Testis (tissue), 3 donors: ENCODE results near the gene WIPF3. TPM values are rescaled to one million over a fixed set of nuclear protein-coding genes. Genes with fewer than 3 reads are reported as not detected.

Source experiments
- DNase-seq: peaks from one replicate; pipeline ENCODE4 v3.0.0-alpha.2; 2019
- H3K27ac ChIP-seq, 2 donors: fragments of 200-600 bp; sonication (generic); one replicate each; pipeline ENCODE4 v1.5.1; 2019
- H3K27me3 ChIP-seq: fragments of 200-600 bp; sonication (generic); one replicate; pipeline ENCODE4 v1.5.1; 2019
- H3K36me3 ChIP-seq: fragments of 200-600 bp; sonication (generic); one replicate; pipeline ENCODE4 v1.5.1; 2017; ENCODE audit warnings: low read depth; ENCODE audit errors: missing control alignments
- H3K4me1 ChIP-seq: fragments of 200-600 bp; sonication (generic); one replicate; pipeline ENCODE4 v1.5.1; 2019
- H3K4me3 ChIP-seq, 2 donors: fragments of 200-600 bp; sonication (generic); one replicate each; pipeline ENCODE4 v1.5.1; 2017 to 2019
- H3K9me3 ChIP-seq: fragments of 200-600 bp; sonication (generic); one replicate; pipeline ENCODE4 v1.5.1; 2017
- CTCF ChIP-seq, 3 experiments: fragments of 450-650 bp in 2 of 3; fragments of 200-600 bp in 1 of 3; sonication (generic) in 1 of 3; IDR thresholded peaks; one replicate each; pipeline ENCODE4 v1.5.1; 2016 to 2019; ENCODE audit warnings: antibody characterized with exemption in 3 of 3, mild to moderate bottlenecking in 2 of 3, moderate library complexity in 1 of 3
- POLR2A ChIP-seq: fragments of 450-650 bp; IDR thresholded peaks from one replicate; pipeline ENCODE4 v1.6.1; 2017; ENCODE audit warnings: antibody characterized with exemption, mild to moderate bottlenecking, moderate library complexity
- WGBS, 2 donors: methylation state at CpG; one replicate each; pipeline ENCODE4 v1.1.5; 2018; 5-methylcytosine and 5-hydroxymethylcytosine counted together
- intact Hi-C: fragments of 100-400 bp; cut with DNase I; formaldehyde crosslinking; loops from one replicate; pipeline ENCODE4 v1.15.1; 2023; ENCODE audit warnings: low total_unique reads
- polyA plus RNA-seq: library from polyadenylated mRNA; stranded (reverse); fragments of 350-450 nt; fragmentation: Illumina TruSeq; extraction: RNeasy Lipid Tissue Mini Kit (QIAGEN cat#74804); gene quantifications from one replicate; pipeline ENCODE4 v1.2.3, GENCODE V29; 2014; ENCODE audit warnings: low read depth, low replicate concordance; ENCODE audit not compliant: insufficient read depth
- total RNA-seq, 2 donors: library from RNA; depleted of rRNA; stranded (reverse); fragments of >200 nt; gene quantifications; one replicate each; pipeline ENCODE4 v1.2.3, GENCODE V29; 2016

Gene WIPF3
- total and polyA plus RNA-seq, 3 donors from 2014 or later = 42.7 to 110 (median 80.7) TPM

DNA sequence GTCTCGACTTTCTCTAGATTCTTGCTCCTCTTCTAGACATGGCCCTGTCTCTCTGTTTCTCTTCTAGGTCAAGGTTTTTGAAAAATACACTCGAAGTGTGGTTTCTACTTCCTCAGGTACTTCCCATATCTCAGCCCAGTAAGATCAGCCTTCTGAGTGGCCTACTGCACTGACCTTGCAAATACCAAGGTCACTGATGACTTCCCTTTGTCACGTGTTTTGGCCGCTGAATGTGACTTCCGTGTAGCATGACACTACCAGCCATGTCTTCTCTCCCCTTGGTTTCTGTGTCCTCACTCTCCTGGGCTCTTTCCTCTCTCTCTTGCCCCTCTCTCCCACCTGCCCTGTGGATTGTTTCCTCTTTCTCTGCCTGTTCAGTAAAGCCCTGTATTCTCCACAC lies 7.9 kb upstream of the WIPF3 start:
- H3K4me3 ChIP-seq = no peak overlapping the region
- intact Hi-C loops = no loop called here
- H3K27me3 ChIP-seq = no peaks in the 10 kb centered on the region
- WGBS, 2 donors = 59 to 63% methylated on average over 5 of the region's 5 CpGs
- TF ChIP-seq POLR2A = no peak
- peaks cover 33% of the 10 kb centered on the region for H3K4me1 ChIP-seq
- no peak for DNase-seq
- no peaks in the 10 kb centered on the region for H3K9me3 ChIP-seq
- H3K36me3 ChIP-seq = no peaks in the 10 kb centered on the region
- H3K27ac ChIP-seq = no peak overlapping the region

DNA sequence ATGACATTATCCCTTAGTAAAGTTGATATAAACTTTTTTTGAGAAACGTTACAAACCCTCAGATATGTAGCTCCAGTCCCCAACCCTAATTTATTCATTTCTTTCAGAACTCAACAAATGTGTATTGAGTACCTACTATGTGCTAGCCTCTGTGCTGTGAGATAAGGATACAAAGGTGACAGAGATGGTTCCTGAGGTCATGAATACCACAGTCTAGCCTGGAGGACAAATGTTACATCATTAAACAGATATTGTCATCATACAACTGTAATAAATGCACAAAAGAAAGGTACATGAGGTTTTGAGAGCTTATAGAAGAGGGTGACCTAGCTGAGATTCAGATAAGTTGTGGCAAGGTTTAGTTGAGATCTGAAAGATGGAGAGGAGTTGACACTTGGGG lies 4.4 kb upstream of the WIPF3 start:
- Histone ChIP-seq H3K27ac (no peak overlapping the region), H3K27me3 (no peaks in the 10 kb centered on the region), H3K4me1 (peaks cover 11% of the 10 kb centered on the region), H3K4me3 (no peak overlapping the region), H3K36me3 (no peaks in the 10 kb centered on the region), H3K9me3 (no peaks in the 10 kb centered on the region)
- intact Hi-C loops = no loop called here
- TF ChIP-seq CTCF (IDR thresholded peaks at IDR 0.05) (no peak), POLR2A (no peak)
- no peak for DNase-seq
- WGBS, 2 donors = 89 to 90% methylated on average over 1 of the region's 1 CpG

DNA sequence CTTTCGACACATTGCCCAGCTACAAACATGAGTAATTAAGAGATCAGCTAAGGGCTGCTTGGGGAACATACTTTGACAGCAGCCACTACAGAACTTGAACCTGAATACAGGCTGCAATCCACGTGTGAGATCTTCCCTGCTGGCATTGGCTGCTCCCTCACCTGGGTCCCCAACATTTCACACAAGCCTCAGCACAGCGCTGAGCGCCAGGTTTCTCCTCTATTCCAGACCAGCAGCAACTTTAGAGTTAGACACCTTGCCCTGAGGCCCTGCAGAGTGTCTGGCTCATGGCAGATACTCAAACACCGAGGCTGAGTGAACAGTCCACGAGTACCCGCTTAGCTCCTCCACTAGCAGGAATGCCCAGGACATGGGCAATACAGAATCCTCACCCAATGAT lies 1.3 kb upstream of the WIPF3 start:
- peak overlapping the region in 1 of 2 donors; percentile 94 for H3K27ac ChIP-seq
- 62 to 77% methylated on average over 7 of the region's 7 CpGs for WGBS, 2 donors
- no peak for DNase-seq
- H3K9me3 ChIP-seq = no peaks in the 10 kb centered on the region
- H3K36me3 ChIP-seq = no peaks in the 10 kb centered on the region
- H3K4me1 ChIP-seq = peaks cover 3% of the 10 kb centered on the region
- no peak overlapping the region for H3K4me3 ChIP-seq
- H3K27me3 ChIP-seq = no peaks in the 10 kb centered on the region
- intact Hi-C loops = no loop called here
- TF ChIP-seq CTCF (IDR thresholded peaks at IDR 0.05) (no peak), POLR2A (no peak)

- Histone ChIP-seq H3K27me3 (no peaks in the 10 kb centered on the region), H3K4me1 (peaks cover 7% of the 10 kb centered on the region), H3K36me3 (no peaks in the 10 kb centered on the region), H3K4me3 (peak overlapping the region; percentile 72 to 83), H3K9me3 (no peaks in the 10 kb centered on the region), H3K27ac (peak overlapping the region; percentile 92 to 94)
- no peak for TF ChIP-seq POLR2A
- DNase-seq = no peak
- intact Hi-C loops = no loop called here
- 37 to 43% methylated on average over 12 of the region's 12 CpGs for WGBS, 2 donors
These were observed 461 bp upstream of the WIPF3 start for GRCh38 chr7:29805886-29806207.

GRCh38 chr7:29806995-29807841 lies 910 bp downstream of the WIPF3 start:
- peak overlapping the region; percentile 72 to 83 for H3K4me3 ChIP-seq
- DNase-seq = peak; percentile 86
- H3K4me1 ChIP-seq = peaks cover 16% of the 10 kb centered on the region
- intact Hi-C loops = no loop called here
- no peaks in the 10 kb centered on the region for H3K9me3 ChIP-seq
- TF ChIP-seq CTCF (IDR thresholded peaks at IDR 0.05) (peak; percentile 10 to 28 (median 15)), POLR2A (no peak)
- H3K27ac ChIP-seq = peak overlapping the region; percentile 92 to 94
- H3K36me3 ChIP-seq = no peaks in the 10 kb centered on the region
- no peaks in the 10 kb centered on the region for H3K27me3 ChIP-seq
- 5 to 6% methylated on average over 19 to 43 of the region's 43 CpGs for WGBS, 2 donors
